ENCODE results near the gene NKX6-2.

The NKX6-2 gene

GRCh38 chr10:132814469-132814856 is 28.5 kb upstream of the NKX6-2 start:
- Histone ChIP-seq H3K9me3 (ENCODE audit: control insufficient read depth, insufficient read depth, low read length) (peaks cover 20% of the 10 kb centered on the region; the same call in 1 of the 2 replicates), H3K36me3 (ENCODE audit: control insufficient read depth, low read length) (no peaks in the 10 kb centered on the region), H4K20me1 (ENCODE audit: control insufficient read depth, insufficient read depth, low read depth, low read length) (no peaks in the 10 kb centered on the region), H3K4me3 (ENCODE audit: low read length) (no peak overlapping the region), H3K27ac (ENCODE audit: low read depth, low read length) (no peak overlapping the region), H3K79me2 (ENCODE audit: control insufficient read depth, low read length) (no peaks in the 10 kb centered on the region), H3K9me2 (replicated peaks; ENCODE audit: control insufficient read depth, low read length) (no peaks in the 10 kb centered on the region), H3K4me1 (ENCODE audit: control insufficient read depth, low read length) (no peaks in the 10 kb centered on the region), H3F3A (ENCODE audit: control insufficient read depth, insufficient read depth) (no peaks in the 10 kb centered on the region), H3K27me3 (ENCODE audit: control insufficient read depth, low read length) (no peaks in the 10 kb centered on the region), H3K4me2 (ENCODE audit: low read length) (no peak overlapping the region)
- TF ChIP-seq EZH2phosphoT487 (IDR thresholded peaks at IDR 0.05; ENCODE audit: borderline replicate concordance, low read length) (no peak), CTCF (IDR thresholded peaks at IDR 0.05; ENCODE audit: low read depth, low read length, poor library complexity, severe bottlenecking) (no peak)

DNA sequence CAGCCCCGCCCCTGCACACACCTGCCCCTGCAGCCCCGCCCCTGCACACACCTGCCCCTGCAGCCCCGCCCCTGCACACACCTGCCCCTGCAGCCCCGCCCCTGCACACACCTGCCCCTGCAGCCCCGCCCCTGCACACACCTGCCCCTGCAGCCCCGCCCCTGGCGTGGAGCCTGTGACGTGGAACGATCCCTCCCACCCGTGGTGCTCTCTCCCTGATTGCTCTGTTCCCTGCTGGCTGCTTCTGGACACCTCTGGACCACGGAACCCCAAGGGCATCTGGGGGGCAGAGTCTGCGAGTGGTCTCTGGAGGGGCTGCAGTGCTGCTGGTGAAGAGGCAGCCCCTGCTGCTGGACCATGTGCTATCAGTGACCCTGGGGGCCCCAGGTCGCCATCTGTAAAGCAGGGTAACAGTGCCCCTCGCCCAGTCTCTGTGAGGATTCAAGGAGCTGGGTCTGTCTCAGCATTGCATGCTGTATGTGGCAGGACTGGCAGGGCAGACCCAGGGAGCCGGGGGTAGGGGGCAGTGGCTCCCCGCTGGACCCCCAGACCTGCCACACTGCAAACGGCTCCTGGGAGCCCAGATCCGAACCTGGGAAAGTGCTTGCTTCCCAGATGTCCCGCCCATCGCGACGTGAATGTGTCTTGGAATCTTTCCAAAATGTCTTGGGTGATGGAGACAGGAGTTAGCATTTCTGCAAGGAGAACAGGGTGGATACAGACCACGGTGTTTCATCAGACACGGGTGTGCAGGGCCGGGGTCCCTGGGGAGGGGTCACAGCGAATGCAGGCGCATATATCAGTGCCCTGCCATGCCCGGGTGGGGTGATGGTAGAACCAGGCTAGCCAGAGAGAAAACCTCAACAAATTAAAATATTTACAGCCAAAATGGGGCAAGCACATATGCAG is 27.9 kb upstream of the NKX6-2 start:
- peaks cover 27% of the 10 kb centered on the region; the same call in 1 of the 2 replicates for H3K9me3 ChIP-seq (ENCODE audit: control insufficient read depth, insufficient read depth, low read length)
- no peaks in the 10 kb centered on the region for H4K20me1 ChIP-seq (ENCODE audit: control insufficient read depth, insufficient read depth, low read depth, low read length)
- no peaks in the 10 kb centered on the region for H3K36me3 ChIP-seq (ENCODE audit: control insufficient read depth, low read length)
- H3K4me2 ChIP-seq (ENCODE audit: low read length) = no peak overlapping the region
- no peak overlapping the region for H3K4me3 ChIP-seq (ENCODE audit: low read length)
- no peak overlapping the region for H3K27ac ChIP-seq (ENCODE audit: low read depth, low read length)
- no peaks in the 10 kb centered on the region for H3K27me3 ChIP-seq (ENCODE audit: control insufficient read depth, low read length)
- no peaks in the 10 kb centered on the region for H3F3A ChIP-seq (ENCODE audit: control insufficient read depth, insufficient read depth)
- no peaks in the 10 kb centered on the region for H3K9me2 ChIP-seq (replicated peaks; ENCODE audit: control insufficient read depth, low read length)
- H3K4me1 ChIP-seq (ENCODE audit: control insufficient read depth, low read length) = no peaks in the 10 kb centered on the region
- no peaks in the 10 kb centered on the region for H3K79me2 ChIP-seq (ENCODE audit: control insufficient read depth, low read length)
- no peak for TF ChIP-seq CTCF (IDR thresholded peaks at IDR 0.05; ENCODE audit: low read depth, low read length, poor library complexity, severe bottlenecking)
- TF ChIP-seq EZH2phosphoT487 (IDR thresholded peaks at IDR 0.05; ENCODE audit: borderline replicate concordance, low read length) = no peak

DNA sequence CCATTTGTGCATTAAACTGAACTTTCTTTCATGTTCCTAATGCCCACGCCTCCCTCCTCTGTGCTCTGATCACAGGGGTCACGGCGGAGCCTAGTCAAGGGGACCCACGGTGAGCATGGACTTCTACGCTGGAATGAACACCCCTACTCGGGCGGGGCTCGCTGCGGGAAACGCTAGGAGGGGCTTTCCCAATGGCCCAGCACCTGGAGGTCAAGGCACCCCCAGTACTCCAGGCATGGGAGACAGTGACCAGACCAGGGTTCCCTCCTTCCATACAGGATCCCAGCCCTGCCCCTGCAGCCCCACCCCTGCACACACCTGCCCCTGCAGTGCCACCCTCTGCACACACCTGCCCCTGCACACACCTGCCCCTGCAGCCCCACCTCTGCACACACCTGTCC is 27.1 kb upstream of the NKX6-2 start:
- H3F3A ChIP-seq (ENCODE audit: control insufficient read depth, insufficient read depth) = no peaks in the 10 kb centered on the region
- H3K9me2 ChIP-seq (replicated peaks; ENCODE audit: control insufficient read depth, low read length) = no peaks in the 10 kb centered on the region
- no peaks in the 10 kb centered on the region for H4K20me1 ChIP-seq (ENCODE audit: control insufficient read depth, insufficient read depth, low read depth, low read length)
- H3K36me3 ChIP-seq (ENCODE audit: control insufficient read depth, low read length) = no peaks in the 10 kb centered on the region
- no peak overlapping the region for H3K27ac ChIP-seq (ENCODE audit: low read depth, low read length)
- H3K4me2 ChIP-seq (ENCODE audit: low read length) = no peak overlapping the region
- TF ChIP-seq EZH2phosphoT487 (IDR thresholded peaks at IDR 0.05; ENCODE audit: borderline replicate concordance, low read length) (no peak), CTCF (IDR thresholded peaks at IDR 0.05; ENCODE audit: low read depth, low read length, poor library complexity, severe bottlenecking) (no peak)
- no peaks in the 10 kb centered on the region for H3K4me1 ChIP-seq (ENCODE audit: control insufficient read depth, low read length)
- no peaks in the 10 kb centered on the region for H3K27me3 ChIP-seq (ENCODE audit: control insufficient read depth, low read length)
- no peaks in the 10 kb centered on the region for H3K79me2 ChIP-seq (ENCODE audit: control insufficient read depth, low read length)
- peaks cover 32% of the 10 kb centered on the region; the same call in 1 of the 2 replicates for H3K9me3 ChIP-seq (ENCODE audit: control insufficient read depth, insufficient read depth, low read length)
- no peak overlapping the region for H3K4me3 ChIP-seq (ENCODE audit: low read length)

All from DOHH2 (cell line).